ENCODE results near the gene APPL2.

DNA sequence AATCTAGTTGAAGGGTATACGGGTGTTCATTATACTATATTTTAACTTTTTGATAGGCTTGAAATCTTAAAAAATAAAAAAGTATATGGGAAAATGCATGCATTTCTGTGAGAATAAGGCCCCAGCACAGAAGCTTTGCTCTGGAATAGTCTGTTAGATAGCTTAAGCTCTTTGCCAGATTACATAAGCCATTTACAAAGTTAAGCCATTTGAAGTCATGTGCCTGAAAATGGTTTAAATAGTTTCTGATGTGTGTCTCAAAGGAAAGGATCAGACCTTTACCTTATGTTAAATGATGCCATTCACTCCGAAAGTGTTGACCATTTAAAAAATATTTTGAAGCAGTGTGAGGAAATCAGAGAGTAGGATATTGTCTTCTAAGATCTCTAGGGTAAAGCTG is 77.1 kb downstream of the APPL2 start:
- TF ChIP-seq EZH2 (IDR thresholded peaks at IDR 0.05; ENCODE audit: insufficient read depth, poor library complexity, severe bottlenecking) (no peak), EZH2phosphoT487 (IDR thresholded peaks at IDR 0.05; ENCODE audit: insufficient read depth, low read depth) (no peak)
